Activated CD4-positive, alpha-beta memory T cell treated with anti-CD3 and anti-CD28 coated beads for 36 hours (primary cell): ENCODE measurements around the gene MAGEA1. TPM values are rescaled to one million over a fixed set of nuclear protein-coding genes. Genes with fewer than 3 reads are reported as not detected.
"Not testable (repeated sequence)": the region's sequence is repeated elsewhere in the genome, so short reads cannot be mapped to it uniquely, and the experiment has no call there.

Source experiments
- CTCF ChIA-PET: fragments of 350-600 bp; sonication (Branson Sonifier 250); formaldehyde crosslinking; loops from one replicate; lab custom pipeline; 2021; ENCODE audit warnings: antibody characterized with exemption, inconsistent platforms; lab: Charles Lee
- POLR2A ChIA-PET: fragments of 350-600 bp; sonication (Branson Sonifier 250); formaldehyde crosslinking; loops from one replicate; lab custom pipeline; 2021; ENCODE audit warnings: antibody characterized with exemption; lab: Charles Lee
- DNase-seq: peaks from one replicate; pipeline ENCODE4 v3.0.0-alpha.2; 2020
- H3K27ac Mint-ChIP-seq: one replicate; pipeline ENCODE4 v1.8.0; 2021; ENCODE audit warnings: mixed read lengths
- H3K27me3 Mint-ChIP-seq: one replicate; pipeline ENCODE4 v1.8.0; 2021; ENCODE audit warnings: mixed read lengths
- H3K36me3 Mint-ChIP-seq: one replicate; pipeline ENCODE4 v1.8.0; 2021; ENCODE audit warnings: mixed read lengths
- H3K4me1 Mint-ChIP-seq: one replicate; pipeline ENCODE4 v1.8.0; 2021; ENCODE audit warnings: low read depth, mixed read lengths
- H3K4me3 Mint-ChIP-seq: one replicate; pipeline ENCODE4 v1.8.0; 2021; ENCODE audit warnings: mild to moderate bottlenecking, mixed read lengths
- H3K9me3 Mint-ChIP-seq: one replicate; pipeline ENCODE4 v1.8.0; 2021; ENCODE audit warnings: mixed read lengths
- intact Hi-C: fragments of 100-400 bp; cut with micrococcal nuclease; formaldehyde crosslinking; loops from one replicate; pipeline ENCODE4 v1.15.1; 2023
- total RNA-seq, 2 experiments: library from RNA; stranded (reverse); gene quantifications; one replicate each; pipeline ENCODE4 v1.2.3, GENCODE V29; 2021

Gene MAGEA1
- total RNA-seq = not detected

DNA sequence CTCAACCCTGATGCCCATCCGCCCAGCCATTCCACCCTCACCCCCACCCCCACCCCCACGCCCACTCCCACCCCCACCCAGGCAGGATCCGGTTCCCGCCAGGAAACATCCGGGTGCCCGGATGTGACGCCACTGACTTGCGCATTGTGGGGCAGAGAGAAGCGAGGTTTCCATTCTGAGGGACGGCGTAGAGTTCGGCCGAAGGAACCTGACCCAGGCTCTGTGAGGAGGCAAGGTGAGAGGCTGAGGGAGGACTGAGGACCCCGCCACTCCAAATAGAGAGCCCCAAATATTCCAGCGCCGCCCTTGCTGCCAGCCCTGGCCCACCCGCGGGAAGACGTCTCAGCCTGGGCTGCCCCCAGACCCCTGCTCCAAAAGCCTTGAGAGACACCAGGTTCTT lies at the start of gene MAGEA1:
TSS of gene MAGEA1 (plus strand) at position 154 of the 400 bp plus-strand sequence. CDS start 3,106 bp downstream, outside the sequence.
- no peaks in the 10 kb centered on the region for H3K4me1 Mint-ChIP-seq
- H3K27me3 Mint-ChIP-seq = peaks cover 2% of the 10 kb centered on the region
- H3K36me3 Mint-ChIP-seq = no peaks in the 10 kb centered on the region
- H3K4me3 Mint-ChIP-seq = no peak within 1 kb of the TSS
- ChIA-PET CTCF (no interaction called here), POLR2A (no interaction called here)
- H3K27ac Mint-ChIP-seq = no peak within 1 kb of the TSS
- no peak for DNase-seq
- H3K9me3 Mint-ChIP-seq = no peaks in the 10 kb centered on the region
- intact Hi-C loops = no loop called here

GRCh38 chrX:153132924-153133323 lies 46.2 kb upstream of the MAGEA1 start:
- DNase-seq, H3K36me3 Mint-ChIP-seq, intact Hi-C loops, H3K27ac Mint-ChIP-seq, H3K4me1 Mint-ChIP-seq, H3K4me3 Mint-ChIP-seq, H3K27me3 Mint-ChIP-seq, CTCF ChIA-PET, H3K9me3 Mint-ChIP-seq, POLR2A ChIA-PET: not testable (repeated sequence)

GRCh38 chrX:153139074-153139473 lies 40.0 kb upstream of the MAGEA1 start:
- H3K27ac Mint-ChIP-seq, H3K9me3 Mint-ChIP-seq, CTCF ChIA-PET, H3K36me3 Mint-ChIP-seq, intact Hi-C loops, DNase-seq, H3K4me3 Mint-ChIP-seq, POLR2A ChIA-PET, H3K4me1 Mint-ChIP-seq, H3K27me3 Mint-ChIP-seq: not testable (repeated sequence)

GRCh38 chrX:153146288-153146687 lies 32.8 kb upstream of the MAGEA1 start:
- H3K9me3 Mint-ChIP-seq, H3K27me3 Mint-ChIP-seq, H3K27ac Mint-ChIP-seq, CTCF ChIA-PET, H3K36me3 Mint-ChIP-seq, POLR2A ChIA-PET, intact Hi-C loops, H3K4me1 Mint-ChIP-seq, DNase-seq, H3K4me3 Mint-ChIP-seq: not testable (repeated sequence)

- Mint-ChIP-seq H3K36me3 (no peaks in the 10 kb centered on the region), H3K4me1 (no peaks in the 10 kb centered on the region), H3K27me3 (peaks cover 2% of the 10 kb centered on the region), H3K27ac (no peak overlapping the region), H3K9me3 (no peaks in the 10 kb centered on the region), H3K4me3 (no peak overlapping the region)
- ChIA-PET POLR2A (no interaction called here), CTCF (no interaction called here)
- no peak for DNase-seq
- intact Hi-C loops = no loop called here
These were observed 25.6 kb upstream of the MAGEA1 start for GRCh38 chrX:153153516-153153915.

GRCh38 chrX:153157450-153157849 lies 21.6 kb upstream of the MAGEA1 start:
- peaks cover 3% of the 10 kb centered on the region for H3K27me3 Mint-ChIP-seq
- ChIA-PET CTCF (no interaction called here), POLR2A (no interaction called here)
- H3K9me3 Mint-ChIP-seq = no peaks in the 10 kb centered on the region
- H3K27ac Mint-ChIP-seq = no peak overlapping the region
- no peaks in the 10 kb centered on the region for H3K36me3 Mint-ChIP-seq
- no peak for DNase-seq
- intact Hi-C loops = no loop called here
- no peak overlapping the region for H3K4me3 Mint-ChIP-seq
- no peaks in the 10 kb centered on the region for H3K4me1 Mint-ChIP-seq

GRCh38 chrX:153158319-153158718 lies 20.8 kb upstream of the MAGEA1 start:
- Mint-ChIP-seq H3K27me3 (peaks cover 3% of the 10 kb centered on the region), H3K27ac (no peak overlapping the region), H3K9me3 (no peaks in the 10 kb centered on the region), H3K36me3 (no peaks in the 10 kb centered on the region), H3K4me3 (no peak overlapping the region), H3K4me1 (no peaks in the 10 kb centered on the region)
- CTCF ChIA-PET = no interaction called here
- POLR2A ChIA-PET = no interaction called here
- no peak for DNase-seq
- intact Hi-C loops = no loop called here

- intact Hi-C loops = no loop called here
- DNase-seq = no peak
- Mint-ChIP-seq H3K4me3 (no peak overlapping the region), H3K27ac (no peak overlapping the region), H3K36me3 (no peaks in the 10 kb centered on the region), H3K9me3 (no peaks in the 10 kb centered on the region), H3K4me1 (no peaks in the 10 kb centered on the region), H3K27me3 (peaks cover 1% of the 10 kb centered on the region)
- POLR2A ChIA-PET = no interaction called here
- CTCF ChIA-PET = no interaction called here
These were observed 17.1 kb upstream of the MAGEA1 start for GRCh38 chrX:153161952-153162351.

- Mint-ChIP-seq H3K4me3 (no peak overlapping the region), H3K27ac (no peak overlapping the region), H3K4me1 (no peaks in the 10 kb centered on the region), H3K9me3 (no peaks in the 10 kb centered on the region), H3K36me3 (no peaks in the 10 kb centered on the region), H3K27me3 (peaks cover 1% of the 10 kb centered on the region)
- POLR2A ChIA-PET = no interaction called here
- CTCF ChIA-PET = no interaction called here
- no peak for DNase-seq
- intact Hi-C loops = no loop called here
These were observed 14.4 kb upstream of the MAGEA1 start for GRCh38 chrX:153164733-153165132.

- H3K9me3 Mint-ChIP-seq, DNase-seq, H3K27ac Mint-ChIP-seq, CTCF ChIA-PET, H3K36me3 Mint-ChIP-seq, POLR2A ChIA-PET, H3K4me3 Mint-ChIP-seq, H3K4me1 Mint-ChIP-seq, intact Hi-C loops, H3K27me3 Mint-ChIP-seq: not testable (repeated sequence)
These were observed 10.7 kb upstream of the MAGEA1 start for GRCh38 chrX:153168423-153168822.

DNA sequence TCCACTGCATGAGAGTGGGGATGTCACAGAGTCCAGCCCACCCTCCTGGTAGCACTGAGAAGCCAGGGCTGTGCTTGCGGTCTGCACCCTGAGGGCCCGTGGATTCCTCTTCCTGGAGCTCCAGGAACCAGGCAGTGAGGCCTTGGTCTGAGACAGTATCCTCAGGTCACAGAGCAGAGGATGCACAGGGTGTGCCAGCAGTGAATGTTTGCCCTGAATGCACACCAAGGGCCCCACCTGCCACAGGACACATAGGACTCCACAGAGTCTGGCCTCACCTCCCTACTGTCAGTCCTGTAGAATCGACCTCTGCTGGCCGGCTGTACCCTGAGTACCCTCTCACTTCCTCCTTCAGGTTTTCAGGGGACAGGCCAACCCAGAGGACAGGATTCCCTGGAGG lies 2.7 kb downstream of the MAGEA1 start:
- Mint-ChIP-seq H3K27me3 (peaks cover 2% of the 10 kb centered on the region), H3K4me3 (no peak overlapping the region), H3K9me3 (no peaks in the 10 kb centered on the region), H3K36me3 (no peaks in the 10 kb centered on the region), H3K27ac (no peak overlapping the region), H3K4me1 (no peaks in the 10 kb centered on the region)
- intact Hi-C loops = no loop called here
- CTCF ChIA-PET = no interaction called here
- POLR2A ChIA-PET = no interaction called here
- no peak for DNase-seq

- no peak for DNase-seq
- intact Hi-C loops = no loop called here
- Mint-ChIP-seq H3K27me3 (peaks cover 2% of the 10 kb centered on the region), H3K9me3 (no peaks in the 10 kb centered on the region), H3K4me1 (no peaks in the 10 kb centered on the region), H3K27ac (no peak overlapping the region), H3K36me3 (no peaks in the 10 kb centered on the region), H3K4me3 (no peak overlapping the region)
- ChIA-PET CTCF (no interaction called here), POLR2A (no interaction called here)
These were observed 5.7 kb downstream of the MAGEA1 start for GRCh38 chrX:153184787-153185186.

GRCh38 chrX:153190381-153190780 lies 11.3 kb downstream of the MAGEA1 start:
- peaks cover 2% of the 10 kb centered on the region for H3K27me3 Mint-ChIP-seq
- no peaks in the 10 kb centered on the region for H3K4me1 Mint-ChIP-seq
- H3K36me3 Mint-ChIP-seq = no peaks in the 10 kb centered on the region
- no peak for DNase-seq
- no peak overlapping the region for H3K4me3 Mint-ChIP-seq
- no peak overlapping the region for H3K27ac Mint-ChIP-seq
- CTCF ChIA-PET = no interaction called here
- intact Hi-C loops = no loop called here
- no peaks in the 10 kb centered on the region for H3K9me3 Mint-ChIP-seq
- POLR2A ChIA-PET = no interaction called here

GRCh38 chrX:153200462-153200861 lies 21.4 kb downstream of the MAGEA1 start:
- H3K9me3 Mint-ChIP-seq = no peaks in the 10 kb centered on the region
- H3K4me1 Mint-ChIP-seq = no peaks in the 10 kb centered on the region
- H3K36me3 Mint-ChIP-seq = no peaks in the 10 kb centered on the region
- H3K27me3 Mint-ChIP-seq = peaks cover 7% of the 10 kb centered on the region
- CTCF ChIA-PET = no interaction called here
- no peak overlapping the region for H3K4me3 Mint-ChIP-seq
- H3K27ac Mint-ChIP-seq = no peak overlapping the region
- POLR2A ChIA-PET = no interaction called here
- no peak for DNase-seq
- intact Hi-C loops = no loop called here
